Lung (tissue), 12 donors: ENCODE measurements around the gene CCDC149. TPM values are rescaled to one million over a fixed set of nuclear protein-coding genes. Genes with fewer than 3 reads are reported as not detected.
A peak's percentile ranks its signal among the peaks of the same experiment; 100 is the strongest.

ENCODE experiments used
- ATAC-seq: fragments of 200-7000 bp; cut with Tn5 transposase; one replicate; pipeline ENCODE4 v1.9.1; 2020; ENCODE audit warnings: moderate number of reproducible peaks; ENCODE audit not compliant: insufficient read depth, low FRiP score
- DNase-seq, 3 donors: peaks; one replicate each; pipeline ENCODE4 v3.0.0-alpha.2; 2013 to 2017
- H3K27ac ChIP-seq, 2 donors: one replicate each; pipeline ENCODE4 v1.5.1; 2013; ENCODE audit warnings: mild to moderate bottlenecking in 2 of 2, moderate library complexity in 2 of 2, control low read depth in 1 of 2, inconsistent platforms in 1 of 2, low read depth in 1 of 2, low read length in 1 of 2
- H3K27me3 ChIP-seq, 3 donors: one replicate each; pipeline ENCODE4 v1.5.1; 2013; ENCODE audit warnings: low read length in 2 of 3; ENCODE audit not compliant: control insufficient read depth in 3 of 3, insufficient read depth in 3 of 3
- H3K36me3 ChIP-seq, 4 donors: one replicate each; pipeline ENCODE4 v1.5.1; 2013; ENCODE audit warnings: low read length in 4 of 4, mild to moderate bottlenecking in 1 of 4, moderate library complexity in 1 of 4; ENCODE audit not compliant: control insufficient read depth in 4 of 4, insufficient read depth in 4 of 4
- H3K4me1 ChIP-seq, 5 donors: one replicate each; pipeline ENCODE4 v1.5.1; 2013; ENCODE audit warnings: low read length in 5 of 5, mild to moderate bottlenecking in 2 of 5, moderate library complexity in 1 of 5; ENCODE audit not compliant: control insufficient read depth in 5 of 5, insufficient read depth in 5 of 5
- H3K4me3 ChIP-seq: one replicate; pipeline ENCODE4 v1.5.1; 2013; ENCODE audit warnings: mild to moderate bottlenecking, control low read depth, moderate library complexity
- H3K9ac ChIP-seq, 2 donors: one replicate each; pipeline ENCODE4 v1.5.1; 2013; ENCODE audit warnings: low read length in 2 of 2, control low read depth in 1 of 2; ENCODE audit not compliant: insufficient read depth in 1 of 2
- H3K9me3 ChIP-seq, 4 donors: one replicate each; pipeline ENCODE4 v1.5.1; 2013; ENCODE audit warnings: low read length in 3 of 4, mild to moderate bottlenecking in 1 of 4, moderate library complexity in 1 of 4; ENCODE audit not compliant: control insufficient read depth in 4 of 4, insufficient read depth in 3 of 4
- WGBS, 2 donors: extraction: QIAGEN DNeasy Blood & Tissue Kit; methylation state at CpG; one replicate each; pipeline ENCODE4 v1.1.7; 2013; 5-methylcytosine and 5-hydroxymethylcytosine counted together
- polyA plus RNA-seq, 2 donors: library from polyadenylated mRNA; stranded (reverse); fragments of 200-250 nt; gene quantifications; one replicate each; pipeline ENCODE4 v1.2.1, GENCODE V29; 2013
- total RNA-seq, 2 donors: library from RNA; depleted of rRNA in 1 of 2; stranded (reverse); fragments of >200 nt in 1 of 2; gene quantifications; one replicate each; pipeline ENCODE4 v1.2.1, GENCODE V29; 2014 to 2021
- TF ChIP-seq, protein P1 (sequence below): IDR thresholded peaks from 2 replicates; pipeline ENCODE4 v1.5.1; 2012; ENCODE audit warnings: mild to moderate bottlenecking; ENCODE audit errors: control extremely low read depth, extremely low read depth
- donor health status: control.
- donor health status: control.
- donor health status: Bipolar disorder and iron deficiency.
- donor health status: healthy.
- donor health status: DM: yes; HTN: yes; CAD: no.

CCDC149 gene
- total and polyA plus RNA-seq, 4 donors = 8.6 to 21.4 (median 17.1) TPM

DNA sequence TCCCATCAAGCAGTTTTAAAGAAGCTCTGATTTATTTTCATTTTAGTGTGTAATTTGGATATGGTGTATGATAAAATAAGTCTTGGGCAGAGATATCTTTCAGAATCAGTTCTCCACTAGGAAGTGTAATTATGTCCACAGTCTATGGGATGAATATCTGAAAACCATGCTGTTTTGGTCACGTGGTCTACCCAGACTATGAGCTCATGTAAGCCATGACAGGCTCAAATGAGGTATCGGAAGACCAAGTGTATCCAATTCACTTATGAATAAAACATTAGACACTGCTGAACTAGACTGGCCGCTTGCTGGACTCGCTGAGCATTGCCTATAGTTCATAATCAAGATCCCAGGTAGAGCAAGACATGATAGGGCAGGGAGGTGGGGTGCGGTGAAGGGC lies 66.9 kb downstream of the CCDC149 start:
- 94 to 96% methylated on average over 5 of the region's 5 CpGs for WGBS, 2 donors
- Histone ChIP-seq H3K4me1 (peaks cover 0 to 33% (median 8%) of the 10 kb centered on the region in 5 donors), H3K27me3 (no peaks in the 10 kb centered on the region), H3K27ac (no peak overlapping the region), H3K36me3 (peaks cover 0 to 4% (median 2%) of the 10 kb centered on the region in 4 donors), H3K9ac (no peak overlapping the region), H3K9me3 (no peaks in the 10 kb centered on the region), H3K4me3 (no peak overlapping the region)
- TF ChIP-seq, protein P1, sequence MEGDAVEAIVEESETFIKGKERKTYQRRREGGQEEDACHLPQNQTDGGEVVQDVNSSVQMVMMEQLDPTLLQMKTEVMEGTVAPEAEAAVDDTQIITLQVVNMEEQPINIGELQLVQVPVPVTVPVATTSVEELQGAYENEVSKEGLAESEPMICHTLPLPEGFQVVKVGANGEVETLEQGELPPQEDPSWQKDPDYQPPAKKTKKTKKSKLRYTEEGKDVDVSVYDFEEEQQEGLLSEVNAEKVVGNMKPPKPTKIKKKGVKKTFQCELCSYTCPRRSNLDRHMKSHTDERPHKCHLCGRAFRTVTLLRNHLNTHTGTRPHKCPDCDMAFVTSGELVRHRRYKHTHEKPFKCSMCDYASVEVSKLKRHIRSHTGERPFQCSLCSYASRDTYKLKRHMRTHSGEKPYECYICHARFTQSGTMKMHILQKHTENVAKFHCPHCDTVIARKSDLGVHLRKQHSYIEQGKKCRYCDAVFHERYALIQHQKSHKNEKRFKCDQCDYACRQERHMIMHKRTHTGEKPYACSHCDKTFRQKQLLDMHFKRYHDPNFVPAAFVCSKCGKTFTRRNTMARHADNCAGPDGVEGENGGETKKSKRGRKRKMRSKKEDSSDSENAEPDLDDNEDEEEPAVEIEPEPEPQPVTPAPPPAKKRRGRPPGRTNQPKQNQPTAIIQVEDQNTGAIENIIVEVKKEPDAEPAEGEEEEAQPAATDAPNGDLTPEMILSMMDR = no peak
- DNase-seq = no peak
- no peak for ATAC-seq

DNA sequence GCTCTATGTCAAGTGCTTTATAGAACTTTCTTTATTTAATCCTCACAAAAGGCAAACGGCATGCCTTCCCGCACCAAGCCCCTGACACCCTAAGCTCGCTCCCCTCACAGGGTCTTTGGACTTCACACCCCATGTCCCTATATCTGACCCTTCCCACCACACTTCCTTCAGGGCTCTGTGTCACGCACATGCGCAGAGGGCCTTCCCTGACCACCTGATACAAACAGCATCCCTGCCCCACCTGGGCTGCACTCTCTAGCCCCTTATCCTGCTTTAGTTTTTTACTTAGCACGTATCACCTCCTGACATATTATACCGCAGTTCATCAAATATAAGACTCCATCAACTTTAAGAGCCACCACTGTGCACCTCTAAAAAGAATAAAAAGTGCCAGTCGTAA lies 67.7 kb downstream of the CCDC149 start:
- no peak overlapping the region for H3K9ac ChIP-seq
- H3K27me3 ChIP-seq = no peaks in the 10 kb centered on the region
- TF ChIP-seq, protein P1 = no peak
- peaks cover 0 to 3% (median under 1%) of the 10 kb centered on the region in 4 donors for H3K9me3 ChIP-seq
- H3K4me1 ChIP-seq = peaks cover 0 to 34% (median 7%) of the 10 kb centered on the region in 5 donors
- H3K27ac ChIP-seq = no peak overlapping the region
- no peak for DNase-seq
- H3K4me3 ChIP-seq = no peak overlapping the region
- peaks cover under 1 to 6% (median 4%) of the 10 kb centered on the region in 4 donors for H3K36me3 ChIP-seq
- WGBS, 2 donors = 96 to 97% methylated on average over 8 of the region's 8 CpGs
- ATAC-seq = no peak

DNA sequence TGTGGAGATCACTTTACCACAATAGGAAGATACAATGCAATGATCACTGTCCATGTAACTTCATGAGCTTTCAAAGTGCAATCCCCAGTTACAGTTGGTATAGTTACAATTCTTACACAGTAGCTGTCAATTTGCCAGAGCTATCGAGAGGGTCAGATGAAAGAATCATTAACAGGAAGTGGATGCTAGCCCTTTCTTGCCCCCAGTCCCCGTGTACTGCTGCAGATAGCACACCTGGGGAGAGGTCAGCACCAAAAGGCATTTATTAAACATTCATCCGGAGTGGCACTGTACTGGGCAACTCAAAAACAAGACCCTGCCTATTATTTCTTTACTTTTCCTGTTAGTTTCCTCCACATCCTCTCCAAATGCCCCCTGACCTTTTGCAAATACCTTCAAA lies 69.7 kb downstream of the CCDC149 start:
- TF ChIP-seq, protein P1 = no peak
- H3K4me1 ChIP-seq = peaks cover 0 to 19% (median 7%) of the 10 kb centered on the region in 5 donors
- peaks cover 0 to 3% (median under 1%) of the 10 kb centered on the region in 4 donors for H3K9me3 ChIP-seq
- no peak overlapping the region for H3K4me3 ChIP-seq
- H3K27ac ChIP-seq = no peak overlapping the region
- ATAC-seq = no peak
- DNase-seq = peak in 1 of 3 donors; percentile 40
- WGBS, 2 donors = 47 to 76% methylated on average over 3 of the region's 3 CpGs
- H3K27me3 ChIP-seq = no peaks in the 10 kb centered on the region
- H3K9ac ChIP-seq = no peak overlapping the region
- H3K36me3 ChIP-seq = peaks cover 0 to 7% (median 4%) of the 10 kb centered on the region in 4 donors

DNA sequence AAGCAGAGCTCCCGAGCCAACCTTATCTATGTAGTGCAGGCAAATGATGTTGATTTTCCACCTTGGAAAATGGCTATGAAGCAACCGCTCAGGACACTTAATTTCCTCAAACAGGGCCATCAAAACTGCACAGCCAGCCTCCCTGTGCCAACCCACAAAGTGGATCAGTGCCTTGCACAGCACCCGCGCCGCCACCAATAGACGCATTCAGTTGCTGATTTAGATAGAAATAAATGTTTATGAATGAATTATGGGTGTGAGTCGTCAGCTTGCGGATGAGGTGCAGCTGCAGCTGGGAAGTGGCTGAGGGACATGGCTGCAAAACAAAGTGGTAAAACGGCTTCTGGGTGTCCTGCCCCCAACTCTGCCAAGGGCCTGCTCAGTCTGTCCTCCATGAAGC lies 70.5 kb downstream of the CCDC149 start:
- no peak overlapping the region for H3K4me3 ChIP-seq
- TF ChIP-seq, protein P1 = no peak

More for the DNA sequence above, 70.5 kb downstream of the CCDC149 start:
- H3K27me3 ChIP-seq = no peaks in the 10 kb centered on the region
- 81 to 86% methylated on average over 9 of the region's 9 CpGs for WGBS, 2 donors
- ATAC-seq = no peak
- H3K9ac ChIP-seq = no peak overlapping the region
- DNase-seq = no peak
- peaks cover 0 to 3% (median under 1%) of the 10 kb centered on the region in 4 donors for H3K9me3 ChIP-seq
- no peak overlapping the region for H3K27ac ChIP-seq
- H3K36me3 ChIP-seq = peaks cover 0 to 13% (median 6%) of the 10 kb centered on the region in 4 donors
- peaks cover 0 to 19% (median 7%) of the 10 kb centered on the region in 5 donors for H3K4me1 ChIP-seq
